Epithelial cell of esophagus (primary cell): Measurements from ENCODE around the gene RXRA.

Experiments used
- DNase-seq: peaks from one replicate; pipeline ENCODE4 v3.0.0; 2010; ENCODE audit warnings: low read depth
- H3K4me3 ChIP-seq: 2 replicates; pipeline ENCODE4 v1.5.1; 2011; ENCODE audit warnings: mild to moderate bottlenecking, low read length, control low read depth
- CTCF ChIP-seq: IDR thresholded peaks from 2 replicates; pipeline ENCODE4 v1.5.1; 2011; ENCODE audit warnings: low read depth, mild to moderate bottlenecking, low read length, control low read depth, inconsistent platforms; ENCODE audit not compliant: insufficient read depth; ENCODE audit errors: missing control alignments

Gene RXRA

DNA sequence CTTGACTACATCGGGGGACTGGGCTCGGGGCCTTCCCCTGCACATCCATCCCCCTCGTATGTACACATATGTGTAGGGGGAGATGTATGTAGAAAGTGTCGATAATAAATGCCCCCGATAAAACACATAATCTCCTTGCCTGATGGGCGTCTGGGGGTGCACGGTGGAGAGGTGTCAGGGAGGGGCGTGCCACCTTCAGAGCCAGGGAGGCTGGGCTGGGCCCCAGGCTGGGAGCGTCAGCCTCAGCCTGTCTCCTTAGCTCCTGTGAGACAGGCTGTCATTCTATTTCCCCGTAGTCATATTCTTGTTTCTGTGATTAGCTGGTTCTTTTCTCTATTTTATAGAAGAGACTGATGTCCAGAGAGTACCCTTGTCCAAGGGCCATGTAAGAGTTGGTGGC is 4.7 kb upstream of the RXRA start:
- no peak for DNase-seq
- no peak overlapping the region for H3K4me3 ChIP-seq
- TF ChIP-seq CTCF = no peak

GRCh38 chr9:134321946-134322741 is 4.1 kb upstream of the RXRA start:
- no peak for TF ChIP-seq CTCF

DNA sequence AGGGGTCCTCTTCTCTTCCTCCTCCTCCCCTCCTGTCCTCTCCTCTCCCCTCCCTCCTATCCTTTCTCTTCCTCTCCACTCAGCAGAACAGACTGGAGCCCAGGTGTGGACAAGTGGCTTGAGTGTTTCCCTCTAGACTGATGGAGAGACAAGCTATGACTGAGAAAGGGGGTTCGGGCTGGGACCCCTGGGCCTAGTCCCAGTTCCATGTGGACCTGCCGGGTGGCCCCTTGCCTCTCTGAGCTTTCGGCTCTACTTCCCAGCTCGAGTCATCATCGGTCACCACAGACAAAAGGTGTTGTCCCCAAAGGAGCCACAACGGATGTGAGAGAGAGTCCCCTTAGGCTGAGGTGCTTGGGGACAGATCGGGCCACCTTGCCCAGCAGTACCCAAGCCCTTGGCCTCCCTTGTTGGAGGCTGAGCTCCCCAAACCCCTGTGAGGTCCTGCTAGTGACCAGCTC is 3.4 kb upstream of the RXRA start:
- DNase-seq = no peak
- H3K4me3 ChIP-seq = no peak overlapping the region
- TF ChIP-seq CTCF = no peak

More at GRCh38 chr9:134321946-134322741, 4.1 kb upstream of the RXRA start:
- H3K4me3 ChIP-seq = no peak overlapping the region
- no peak for DNase-seq

DNA sequence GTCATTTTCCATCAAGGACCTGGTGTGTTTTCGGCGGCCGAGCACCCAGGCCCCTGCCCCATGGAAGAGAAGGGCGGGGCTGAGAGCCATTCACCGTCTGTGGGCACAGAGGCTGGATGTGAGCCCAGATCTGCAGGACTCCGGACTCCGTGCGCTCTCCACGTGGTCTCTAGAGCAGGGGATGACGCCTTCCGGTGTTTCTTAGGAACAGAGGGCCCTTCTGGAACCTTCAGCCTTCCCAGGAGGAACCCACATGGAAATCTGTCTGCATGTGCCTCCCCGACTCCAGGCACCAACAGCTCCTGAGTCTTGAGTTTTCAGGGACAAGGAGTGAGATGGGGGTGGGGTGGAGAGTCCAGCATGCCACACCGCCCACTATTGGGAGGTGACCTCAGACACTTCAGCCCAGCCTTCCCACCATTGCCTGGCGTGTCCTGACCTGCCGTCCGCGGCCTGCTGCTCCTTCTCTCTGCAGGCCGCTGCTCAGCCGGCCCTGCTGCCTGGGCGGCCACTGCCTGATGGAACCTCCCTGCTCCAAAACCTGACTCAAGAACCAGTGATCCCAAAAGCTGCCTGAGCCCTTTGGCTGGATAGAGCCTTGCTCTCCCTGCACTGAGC is 2.4 kb upstream of the RXRA start:
- no peak overlapping the region for H3K4me3 ChIP-seq
- peak; percentile 86 for DNase-seq
- TF ChIP-seq CTCF = no peak

DNA sequence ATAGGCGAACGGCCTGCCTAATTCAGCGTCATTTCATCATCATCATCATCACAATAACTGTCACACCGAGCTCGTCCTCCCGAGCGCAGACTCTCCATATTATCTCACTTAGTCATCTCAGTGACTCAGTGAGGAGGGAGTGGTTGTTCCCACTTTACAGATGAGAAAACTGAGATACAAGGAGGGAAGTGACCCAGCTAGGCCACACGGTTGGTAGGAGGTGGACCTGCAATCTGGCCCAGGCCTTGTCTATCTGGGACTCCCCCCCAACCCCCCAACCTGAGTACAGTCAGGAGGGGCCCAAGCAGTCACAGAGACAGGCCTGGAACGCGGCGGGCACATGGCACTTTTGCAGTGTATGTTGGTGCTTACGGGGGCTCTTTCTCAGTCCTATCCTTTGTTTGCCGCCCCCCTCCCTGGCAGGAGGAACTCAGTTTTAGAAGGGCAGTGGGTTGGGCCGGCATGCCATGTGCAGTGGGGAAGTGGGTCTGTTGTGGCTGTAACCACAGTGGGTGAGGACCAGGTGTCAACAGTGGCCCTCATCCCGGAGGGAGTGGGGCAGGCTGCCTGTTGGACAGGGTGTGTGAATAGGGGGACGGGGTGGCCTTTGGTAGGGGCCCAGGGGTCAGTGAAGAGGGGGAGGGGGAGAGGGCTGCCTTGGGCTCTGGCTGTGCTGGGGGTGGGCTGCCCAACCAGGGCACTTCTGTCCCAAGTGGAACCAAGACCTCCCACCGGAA is 1.7 kb upstream of the RXRA start:
- peak overlapping the region; percentile 71 for H3K4me3 ChIP-seq
- DNase-seq = no peak
- TF ChIP-seq CTCF = no peak

- peak; percentile 73 for DNase-seq
- H3K4me3 ChIP-seq = peak overlapping the region; percentile 71
- TF ChIP-seq CTCF = no peak
These were observed 1.0 kb upstream of the RXRA start for GRCh38 chr9:134325096-134325812.
